HG03159 (cell line): ENCODE results near the gene NEU4.
"Not testable (repeated sequence)": the region's sequence is repeated elsewhere in the genome, so short reads cannot be mapped to it uniquely, and the experiment has no call there.

ENCODE experiments used
- ATAC-seq: cut with Tn5 transposase; IDR thresholded peaks from one replicate; pipeline ENCODE4 v1.9.1; 2021; ENCODE audit warnings: mild to moderate bottlenecking, moderate library complexity; ENCODE audit not compliant: unreplicated experiment

Gene NEU4

GRCh38 chr2:241808721-241809382 is at the start of gene NEU4:
Gene NEU4 (plus strand): TSS chr2:241809193. CDS start chr2:241814485, 5,292 bp downstream.
- no peak for ATAC-seq

- not testable (repeated sequence) for ATAC-seq
Measured at GRCh38 chr2:241759893-241760292, 49.1 kb upstream of the NEU4 start.

GRCh38 chr2:241760301-241760771 is 48.7 kb upstream of the NEU4 start:
- no peak for ATAC-seq

- no peak for ATAC-seq
Measured at GRCh38 chr2:241762321-241762932, 46.6 kb upstream of the NEU4 start.

GRCh38 chr2:241762933-241763369 is 46.0 kb upstream of the NEU4 start:
- no peak for ATAC-seq

GRCh38 chr2:241763551-241764274 is 45.3 kb upstream of the NEU4 start:
- ATAC-seq = no peak

GRCh38 chr2:241764275-241765241 is 44.4 kb upstream of the NEU4 start:
- no peak for ATAC-seq

- ATAC-seq = no peak
Measured at GRCh38 chr2:241767464-241768250, 41.3 kb upstream of the NEU4 start.

- ATAC-seq = no peak
Measured at GRCh38 chr2:241768251-241768711, 40.7 kb upstream of the NEU4 start.

GRCh38 chr2:241768850-241769249 is 40.1 kb upstream of the NEU4 start:
- no peak for ATAC-seq

GRCh38 chr2:241769819-241770184 is 39.2 kb upstream of the NEU4 start:
- ATAC-seq = no peak

GRCh38 chr2:241770185-241770935 is 38.6 kb upstream of the NEU4 start:
- ATAC-seq = no peak

GRCh38 chr2:241770936-241771285 is 38.1 kb upstream of the NEU4 start:
- ATAC-seq = no peak

GRCh38 chr2:241771286-241772062 is 37.5 kb upstream of the NEU4 start:
- no peak for ATAC-seq

GRCh38 chr2:241772063-241772499 is 36.9 kb upstream of the NEU4 start:
- ATAC-seq = no peak

- ATAC-seq = no peak
Measured at GRCh38 chr2:241773511-241774418, 35.2 kb upstream of the NEU4 start.
